ENCODE measurements around the gene A2M. TPM values are rescaled to one million over a fixed set of nuclear protein-coding genes. Genes with fewer than 3 reads are reported as not detected.

Gene A2M
- total and polyA plus RNA-seq, 2 of the 8 experiments (the other 6 are each of a cell fraction or from before 2014, with no cell fraction given): 0.15 TPM; not detected in 1

- TF ChIP-seq SIN3A (conservative IDR thresholded peaks at IDR 0.05 in 1 of 2, IDR thresholded peaks at IDR 0.05 in 1 of 2; ENCODE audit: low read depth in 1 of 2, low read length in 2 of 2) (no peak), HDAC6 (IDR thresholded peaks at IDR 0.05; ENCODE audit: low read depth, low read length) (no peak), KDM5A (IDR thresholded peaks at IDR 0.05; ENCODE audit: low read length) (no peak)
Measured at GRCh38 chr12:9144730-9145106, 29.0 kb upstream of the A2M start (continued).

Measured in H1 (cell line).